BJ (cell line): ENCODE measurements around the gene CH25H. TPM values are rescaled to one million over a fixed set of nuclear protein-coding genes. Genes with fewer than 3 reads are reported as not detected.

ENCODE experiments used
- CTCF ChIA-PET: fragments of 350-600 bp; formaldehyde crosslinking; extraction: SDS; loops from one replicate; lab custom pipeline; 2021; ENCODE audit warnings: antibody characterized with exemption, inconsistent platforms; lab: Yijun Ruan, JAX
- POLR2A ChIA-PET: fragments of 300-600 bp; sonication (Branson Sonifier 250); formaldehyde crosslinking; extraction: SDS; loops from one replicate; lab custom pipeline; 2021; ENCODE audit warnings: antibody characterized with exemption; lab: Charles Lee
- DNase-seq: peaks from one replicate; pipeline ENCODE4 v3.0.0-alpha.2; 2011; ENCODE audit warnings: low read depth
- H3K27me3 ChIP-seq: 2 replicates; pipeline ENCODE4 v1.6.0; 2011; ENCODE audit warnings: low read length; ENCODE audit not compliant: control insufficient read depth, insufficient read depth
- H3K36me3 ChIP-seq: 2 replicates; pipeline ENCODE4 v1.5.1; 2011; ENCODE audit warnings: low read length; ENCODE audit not compliant: control insufficient read depth, insufficient read depth
- H3K4me3 ChIP-seq: 2 replicates; pipeline ENCODE4 v1.5.1; 2011; ENCODE audit warnings: low read depth, mild to moderate bottlenecking, control low read depth, low read length
- polyA plus RNA-seq: library from polyadenylated mRNA; depleted of rRNA; stranded (reverse); fragments of >200 nt; gene quantifications from 2 replicates; pipeline ENCODE4 v1.2.3, GENCODE V29; 2011
- TF ChIP-seq, protein P1 (sequence below): IDR thresholded peaks from 2 replicates; pipeline ENCODE4 v1.5.1; 2011; ENCODE audit warnings: low read depth, mild to moderate bottlenecking, control low read depth, inconsistent platforms, low read length, moderate library complexity; ENCODE audit not compliant: insufficient read depth

The CH25H gene
- polyA plus RNA-seq, 1 experiment, result 0.86 TPM

DNA sequence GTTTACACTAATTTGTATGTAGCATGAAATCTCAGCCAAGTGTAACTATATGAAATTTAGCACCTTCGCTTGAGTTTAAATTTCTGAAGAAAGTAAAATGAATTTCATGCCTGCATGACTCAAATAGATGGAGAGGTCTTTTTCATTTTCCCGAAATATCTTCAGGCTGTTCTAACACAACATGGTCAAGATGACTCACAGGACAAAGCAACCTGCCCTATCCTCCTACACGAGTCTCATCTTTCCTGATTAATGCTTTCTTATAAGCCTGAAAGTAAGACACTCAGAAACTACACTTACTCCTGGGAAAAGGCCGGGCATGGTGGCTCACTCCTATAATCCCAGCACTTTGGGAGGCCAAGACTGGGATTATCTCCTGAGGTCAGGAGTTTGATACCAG lies 41.2 kb downstream of the CH25H start:
- CTCF ChIA-PET, result no interaction called here
- Histone ChIP-seq H3K4me3 (no peak overlapping the region), H3K36me3 (no peaks in the 10 kb centered on the region), H3K27me3 (0 out of 2 replicates have a peak, but pooled peaks cover 3% of the 10 kb centered on the region)
- no peak for DNase-seq
- POLR2A ChIA-PET, result no interaction called here
- TF ChIP-seq, protein P1, sequence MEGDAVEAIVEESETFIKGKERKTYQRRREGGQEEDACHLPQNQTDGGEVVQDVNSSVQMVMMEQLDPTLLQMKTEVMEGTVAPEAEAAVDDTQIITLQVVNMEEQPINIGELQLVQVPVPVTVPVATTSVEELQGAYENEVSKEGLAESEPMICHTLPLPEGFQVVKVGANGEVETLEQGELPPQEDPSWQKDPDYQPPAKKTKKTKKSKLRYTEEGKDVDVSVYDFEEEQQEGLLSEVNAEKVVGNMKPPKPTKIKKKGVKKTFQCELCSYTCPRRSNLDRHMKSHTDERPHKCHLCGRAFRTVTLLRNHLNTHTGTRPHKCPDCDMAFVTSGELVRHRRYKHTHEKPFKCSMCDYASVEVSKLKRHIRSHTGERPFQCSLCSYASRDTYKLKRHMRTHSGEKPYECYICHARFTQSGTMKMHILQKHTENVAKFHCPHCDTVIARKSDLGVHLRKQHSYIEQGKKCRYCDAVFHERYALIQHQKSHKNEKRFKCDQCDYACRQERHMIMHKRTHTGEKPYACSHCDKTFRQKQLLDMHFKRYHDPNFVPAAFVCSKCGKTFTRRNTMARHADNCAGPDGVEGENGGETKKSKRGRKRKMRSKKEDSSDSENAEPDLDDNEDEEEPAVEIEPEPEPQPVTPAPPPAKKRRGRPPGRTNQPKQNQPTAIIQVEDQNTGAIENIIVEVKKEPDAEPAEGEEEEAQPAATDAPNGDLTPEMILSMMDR, result no peak

DNA sequence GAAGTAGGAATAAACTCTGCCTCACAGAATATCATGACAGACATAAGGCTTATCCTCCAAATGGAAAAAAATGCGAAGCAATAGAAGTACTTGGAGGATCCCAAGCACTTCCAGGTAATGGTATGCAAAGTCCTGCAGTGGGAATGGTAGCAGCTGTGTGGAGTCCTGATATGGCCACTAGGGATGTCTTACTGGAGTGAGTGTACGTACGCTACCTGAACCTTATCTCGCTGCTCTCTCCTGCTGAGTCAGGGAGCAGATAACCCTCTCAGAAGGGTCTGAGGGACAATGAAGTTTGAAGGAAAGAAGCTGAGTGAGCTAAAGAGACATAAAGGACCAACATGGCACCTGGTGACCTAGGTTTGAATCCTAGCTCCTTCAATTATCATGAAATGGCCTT lies 42.2 kb downstream of the CH25H start:
- TF ChIP-seq, protein P1, result no peak
- Histone ChIP-seq H3K4me3 (no peak overlapping the region), H3K27me3 (0 out of 2 replicates have a peak, but pooled peaks cover 3% of the 10 kb centered on the region), H3K36me3 (no peaks in the 10 kb centered on the region)
- POLR2A ChIA-PET, result no interaction called here
- no peak for DNase-seq
- CTCF ChIA-PET, result interaction anchor here (1.1 to 1.7 kb wide), 2 partner anchors 9 to 134 kb away, joined by 5 read pairs; no protein-coding TSS in a partner anchor

DNA sequence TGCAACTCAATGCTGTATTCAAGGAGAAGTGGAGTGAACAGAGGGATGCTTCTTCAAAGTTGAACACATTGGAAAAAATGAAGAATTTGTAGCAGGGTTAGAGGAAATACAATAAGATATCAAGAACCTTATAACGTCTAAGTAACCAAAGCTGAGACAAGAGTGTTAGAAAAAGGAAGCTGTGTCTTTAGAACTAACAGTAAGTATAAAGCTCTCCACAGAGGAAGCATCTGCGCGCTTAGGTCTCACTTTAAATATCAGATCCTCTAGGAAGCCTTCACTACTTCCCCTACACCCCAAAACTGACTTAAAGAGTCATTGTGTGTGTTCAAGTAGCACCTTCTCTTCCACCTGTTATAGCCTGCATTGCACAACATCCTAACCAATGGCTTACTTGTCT lies 43.0 kb downstream of the CH25H start:
- no peak for DNase-seq
- no peak overlapping the region for H3K4me3 ChIP-seq
- H3K36me3 ChIP-seq, result no peaks in the 10 kb centered on the region
- TF ChIP-seq, protein P1, result no peak
- ChIA-PET CTCF (interaction anchor here (0.9 to 1.7 kb wide), 3 partner anchors 8 to 133 kb away, joined by 3 to 5 read pairs (median 5); no protein-coding TSS in a partner anchor), POLR2A (no interaction called here)
- H3K27me3 ChIP-seq, result 0 out of 2 replicates have a peak, but pooled peaks cover 2% of the 10 kb centered on the region

DNA sequence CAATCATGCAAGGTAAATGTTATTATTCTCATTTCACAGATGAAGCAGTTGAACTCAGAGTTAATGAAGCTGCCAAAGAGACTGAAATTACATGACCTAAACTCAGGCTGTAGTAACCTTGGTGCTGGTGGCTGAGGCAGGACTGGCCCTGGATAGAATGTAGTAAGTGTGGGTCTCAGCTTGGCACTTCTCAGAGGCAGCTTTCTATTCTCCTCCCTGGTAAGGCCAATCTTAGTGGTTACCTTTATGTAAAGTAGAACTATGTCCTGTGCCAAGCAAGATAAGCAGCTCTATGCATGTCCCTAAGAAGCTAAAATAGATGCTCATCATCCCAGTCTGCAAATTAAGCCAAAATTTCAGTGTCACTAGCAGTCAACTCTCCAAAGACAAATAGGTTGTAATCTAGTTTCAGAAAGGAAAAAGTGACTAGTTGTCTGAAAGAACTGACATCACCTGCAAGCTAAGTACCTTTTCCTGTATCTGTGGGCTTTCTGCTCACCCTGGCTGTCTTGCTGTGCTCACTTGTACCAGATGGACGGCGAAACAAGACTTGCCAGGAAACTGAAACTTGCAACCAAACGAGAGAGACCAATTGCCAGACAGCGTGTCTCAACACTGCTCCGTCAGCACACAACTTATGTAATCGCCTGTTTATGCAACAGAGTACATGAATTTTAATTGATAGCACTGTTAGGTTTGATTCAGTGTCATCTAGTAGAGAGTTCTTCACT lies 43.7 kb downstream of the CH25H start:
- ChIA-PET POLR2A (no interaction called here), CTCF (interaction anchor here (0.9 to 1.7 kb wide), 2 partner anchors 36 to 133 kb away, joined by 3 to 5 read pairs; no protein-coding TSS in a partner anchor)
- DNase-seq, result no peak
- Histone ChIP-seq H3K27me3 (0 out of 2 replicates have a peak, but pooled peaks cover 2% of the 10 kb centered on the region), H3K4me3 (no peak overlapping the region), H3K36me3 (no peaks in the 10 kb centered on the region)
- TF ChIP-seq, protein P1, result no peak

DNA sequence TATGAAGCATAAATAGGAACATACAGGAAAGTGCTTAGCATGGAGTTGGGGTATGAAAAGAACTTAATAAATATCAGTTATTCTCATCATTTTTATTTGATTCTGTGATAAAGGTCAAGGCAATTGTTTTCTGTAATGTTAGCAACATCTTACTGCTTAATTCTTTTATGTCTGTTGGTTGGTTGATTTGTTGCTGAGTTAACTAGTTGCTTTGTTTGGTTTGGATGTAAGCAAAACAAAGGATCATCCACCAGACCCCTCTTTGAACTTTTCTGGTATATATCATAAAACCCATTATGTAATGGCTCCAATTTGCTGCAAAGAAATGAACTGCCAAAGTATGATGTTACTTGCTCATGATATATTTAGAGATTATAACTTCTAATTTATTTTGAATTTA lies 44.5 kb downstream of the CH25H start:
- Histone ChIP-seq H3K27me3 (0 out of 2 replicates have a peak, but pooled peaks cover 2% of the 10 kb centered on the region), H3K4me3 (no peak overlapping the region), H3K36me3 (no peaks in the 10 kb centered on the region)
- no peak for DNase-seq
- CTCF ChIA-PET, result no interaction called here
- TF ChIP-seq, protein P1, result no peak
- POLR2A ChIA-PET, result no interaction called here
